OCI-LY3 (cell line): ENCODE results near the gene CUL9.

Experiments used
- CTCF ChIP-seq: fragments of 200-600, 300-600 bp; sonication (generic); IDR thresholded peaks from 2 replicates; pipeline ENCODE4 v1.5.1; 2014; ENCODE audit warnings: antibody characterized with exemption, low read length, low read depth
- EZH2phosphoT487 ChIP-seq: fragments of 200-600 bp; shearing (Covaris generic); IDR thresholded peaks from 2 replicates; pipeline ENCODE4 v1.6.1; 2018; ENCODE audit warnings: antibody characterized with exemption, mixed run types, low read depth

DNA sequence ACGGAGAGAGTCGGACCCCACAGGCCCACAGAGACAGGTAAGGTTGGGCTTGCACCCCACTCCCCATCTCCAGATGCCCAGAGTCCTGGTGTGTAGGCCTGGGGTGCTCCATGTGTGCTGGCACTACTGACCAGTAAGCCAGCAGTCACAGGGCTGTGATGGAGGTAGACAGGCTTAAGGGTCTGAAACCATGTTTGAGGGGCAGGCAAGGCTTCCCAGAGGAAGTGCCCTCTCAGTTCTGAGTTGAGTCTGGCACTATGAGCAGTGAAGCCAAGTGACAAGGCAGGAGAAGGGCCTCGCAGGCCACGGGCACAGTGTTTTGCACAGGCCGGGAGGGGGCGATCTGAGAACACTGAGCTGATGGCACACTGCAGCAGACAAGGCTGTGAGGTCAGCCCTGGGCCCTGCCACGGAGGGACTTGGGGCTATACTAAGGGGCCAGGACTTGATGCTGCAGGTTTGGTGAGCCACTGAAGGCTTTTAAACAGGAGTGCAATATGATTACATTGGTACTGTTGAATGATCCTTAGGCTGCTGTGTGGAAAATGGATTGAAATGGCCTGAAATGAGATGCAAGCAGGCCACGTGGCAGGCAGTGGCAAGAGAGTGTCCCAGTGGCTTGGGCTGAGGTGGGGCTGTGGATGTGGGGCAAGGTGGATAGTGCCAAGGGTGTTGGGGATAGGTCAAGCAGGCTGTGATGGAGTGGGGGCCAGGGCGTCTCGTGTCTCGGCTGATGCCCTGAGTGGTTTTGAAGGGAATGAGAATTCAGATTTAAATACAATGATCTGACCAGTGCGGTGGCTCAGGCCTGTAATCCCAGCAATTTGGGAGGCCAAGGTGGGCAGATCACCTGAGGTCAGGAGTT is 81.5 kb downstream of the CUL9 start:
- TF ChIP-seq CTCF (peak; percentile 98), EZH2phosphoT487 (no peak)
